Peyer's patch (tissue), 4 donors: Measurements from ENCODE around the gene TRAPPC10.

Source experiments
- CTCF ChIP-seq, 6 experiments: fragments of 450-650 bp in 4 of 6; fragments of 200-600 bp in 2 of 6; sonication (generic) in 1 of 6; IDR thresholded peaks; one replicate each; pipeline ENCODE4 v1.5.1; 2017 to 2019; ENCODE audit warnings: antibody characterized with exemption in 6 of 6, mild to moderate bottlenecking in 3 of 6, moderate library complexity in 1 of 6
- POLR2A ChIP-seq, 2 donors: fragments of 450-650 bp; IDR thresholded peaks; one replicate each; pipeline ENCODE4 v1.5.1; 2017; ENCODE audit warnings: antibody characterized with exemption in 2 of 2, mild to moderate bottlenecking in 2 of 2, moderate library complexity in 2 of 2

- TF ChIP-seq CTCF (IDR thresholded peaks at IDR 0.05) (no peak), POLR2A (IDR thresholded peaks at IDR 0.05) (no peak)
These were observed 36.0 kb downstream of the TRAPPC10 start for GRCh38 chr21:44047996-44048560.
